ENCODE results near the gene CD274. TPM values are rescaled to one million over a fixed set of nuclear protein-coding genes. Genes with fewer than 3 reads are reported as not detected.

The CD274 gene
- total and polyA plus RNA-seq, 2 experiments from 2014 or later, result not detected

- TF ChIP-seq ZNF462 (CRISPR knock-in tag; IDR thresholded peaks at IDR 0.05) (no peak), JUNB (IDR thresholded peaks at IDR 0.05; ENCODE audit: unreplicated experiment) (no peak), ETS1 (IDR thresholded peaks at IDR 0.05) (no peak), CTCF (conservative IDR thresholded peaks at IDR 0.05; ENCODE audit: low read depth in 2 of 2) (no peak), ZNF331 (CRISPR knock-in tag; IDR thresholded peaks at IDR 0.05; ENCODE audit: low read depth) (no peak), POLR2AphosphoS5 (IDR thresholded peaks at IDR 0.05; ENCODE audit: low read depth) (no peak)
These were observed 35.2 kb downstream of the CD274 start (continued) for GRCh38 chr9:5485378-5486085.
